Measurements from ENCODE around the gene ADAM12. TPM values are rescaled to one million over a fixed set of nuclear protein-coding genes. Genes with fewer than 3 reads are reported as not detected.

Gene ADAM12
- total RNA-seq, 2 experiments from 2014 or later, result 0.60 to 1.6 TPM

DNA sequence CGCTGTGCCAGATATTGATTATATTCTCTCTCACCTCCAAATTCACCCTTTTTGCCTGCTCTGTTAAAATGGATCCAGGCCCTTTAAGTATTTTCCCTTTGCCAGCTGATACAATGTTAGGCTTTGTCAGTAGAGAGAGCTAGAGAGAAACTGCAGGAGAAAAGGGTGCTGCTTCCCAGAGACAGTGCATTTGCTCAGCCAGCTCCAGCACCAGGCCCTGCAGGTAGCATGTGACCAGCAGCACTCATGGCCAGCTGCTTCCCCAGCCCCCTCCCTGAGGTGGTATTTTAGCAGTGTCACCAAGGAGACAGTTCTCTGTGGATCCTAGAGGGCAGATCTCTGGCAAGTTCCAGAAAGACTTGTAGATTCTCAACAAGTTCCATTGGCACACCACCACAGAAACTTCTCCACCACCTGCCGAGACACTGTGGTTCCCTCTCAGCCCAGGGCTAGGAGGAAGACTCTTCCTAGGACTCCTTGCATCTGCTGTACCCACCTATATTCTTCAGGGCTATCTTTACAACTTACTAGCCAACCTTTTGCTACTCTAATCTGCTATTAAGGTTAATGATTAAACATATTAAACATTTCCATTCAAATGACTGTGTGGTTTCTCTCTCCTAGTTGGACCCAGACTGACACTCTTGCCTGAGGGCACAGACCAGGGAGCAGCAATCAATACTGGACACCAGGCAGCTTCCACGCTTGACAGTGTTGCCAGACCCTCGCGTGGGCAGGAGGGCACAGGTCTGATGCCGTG lies 35.6 kb upstream of the ADAM12 start:
- ATAC-seq (no peak), DNase-seq (no peak)
- Mint-ChIP-seq H3K4me1 (ENCODE audit: low read depth) (no peaks in the 10 kb centered on the region), H3K9me3 (ENCODE audit: insufficient read depth) (peaks cover 25% of the 10 kb centered on the region), H3K27me3 (ENCODE audit: low read depth) (no peaks in the 10 kb centered on the region), H3K36me3 (ENCODE audit: low read depth) (no peaks in the 10 kb centered on the region), H3K4me3 (no peak overlapping the region), H3K27ac (no peak overlapping the region)
- ChIA-PET CTCF (no interaction called here), POLR2A (no interaction called here)

DNA sequence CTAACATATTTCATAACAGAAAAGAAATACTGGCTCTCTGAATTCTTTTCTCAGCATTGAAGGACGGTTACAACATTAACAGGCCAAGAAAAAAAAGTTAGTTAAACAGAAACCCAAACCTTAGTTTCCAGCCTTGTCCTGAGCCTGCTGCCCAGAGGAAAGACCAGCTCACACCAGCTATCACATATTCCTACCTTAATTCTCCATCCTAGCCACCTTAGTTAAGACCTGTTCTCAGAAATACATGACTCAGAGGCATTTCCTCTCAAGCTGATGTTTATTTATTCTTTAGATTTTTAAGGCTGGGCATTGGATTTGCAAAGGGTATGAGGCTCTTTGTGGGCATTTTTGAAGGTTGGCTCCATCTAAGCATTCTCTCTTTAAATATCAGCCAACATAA lies 34.3 kb upstream of the ADAM12 start:
- ATAC-seq, result no peak
- H3K4me3 Mint-ChIP-seq, result no peak overlapping the region
- no peak overlapping the region for H3K27ac Mint-ChIP-seq
- H3K36me3 Mint-ChIP-seq (ENCODE audit: low read depth), result no peaks in the 10 kb centered on the region
- H3K9me3 Mint-ChIP-seq (ENCODE audit: insufficient read depth), result peaks cover 25% of the 10 kb centered on the region
- no peaks in the 10 kb centered on the region for H3K4me1 Mint-ChIP-seq (ENCODE audit: low read depth)
- no peak for DNase-seq
- CTCF ChIA-PET, result no interaction called here
- no peaks in the 10 kb centered on the region for H3K27me3 Mint-ChIP-seq (ENCODE audit: low read depth)
- POLR2A ChIA-PET, result no interaction called here

DNA sequence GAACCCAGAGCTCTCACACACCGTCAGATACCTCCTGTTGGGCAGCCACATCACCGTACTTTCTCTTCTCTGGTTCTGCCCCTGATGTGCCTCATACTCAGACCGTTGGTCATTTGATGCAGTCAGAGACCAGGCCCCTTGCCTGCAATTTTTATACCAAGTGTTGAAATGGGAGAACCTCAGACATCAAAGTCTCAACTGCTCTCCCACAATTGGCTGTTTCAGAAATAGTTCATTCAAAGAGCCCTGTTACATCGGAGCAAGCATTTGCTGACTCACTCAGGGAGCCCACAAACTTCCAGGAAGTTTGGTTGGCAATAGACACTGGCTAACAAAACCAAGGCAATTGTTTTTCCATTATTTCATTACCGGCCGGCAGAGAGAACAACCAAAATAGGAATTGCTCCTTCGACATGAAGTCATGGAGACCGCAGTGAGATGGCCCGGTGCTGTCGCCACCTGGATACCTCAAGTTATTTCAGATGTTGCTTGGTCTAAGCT lies 33.5 kb upstream of the ADAM12 start:
- H3K27ac Mint-ChIP-seq, result no peak overlapping the region
- ATAC-seq, result no peak
- no peak overlapping the region for H3K4me3 Mint-ChIP-seq

DNA sequence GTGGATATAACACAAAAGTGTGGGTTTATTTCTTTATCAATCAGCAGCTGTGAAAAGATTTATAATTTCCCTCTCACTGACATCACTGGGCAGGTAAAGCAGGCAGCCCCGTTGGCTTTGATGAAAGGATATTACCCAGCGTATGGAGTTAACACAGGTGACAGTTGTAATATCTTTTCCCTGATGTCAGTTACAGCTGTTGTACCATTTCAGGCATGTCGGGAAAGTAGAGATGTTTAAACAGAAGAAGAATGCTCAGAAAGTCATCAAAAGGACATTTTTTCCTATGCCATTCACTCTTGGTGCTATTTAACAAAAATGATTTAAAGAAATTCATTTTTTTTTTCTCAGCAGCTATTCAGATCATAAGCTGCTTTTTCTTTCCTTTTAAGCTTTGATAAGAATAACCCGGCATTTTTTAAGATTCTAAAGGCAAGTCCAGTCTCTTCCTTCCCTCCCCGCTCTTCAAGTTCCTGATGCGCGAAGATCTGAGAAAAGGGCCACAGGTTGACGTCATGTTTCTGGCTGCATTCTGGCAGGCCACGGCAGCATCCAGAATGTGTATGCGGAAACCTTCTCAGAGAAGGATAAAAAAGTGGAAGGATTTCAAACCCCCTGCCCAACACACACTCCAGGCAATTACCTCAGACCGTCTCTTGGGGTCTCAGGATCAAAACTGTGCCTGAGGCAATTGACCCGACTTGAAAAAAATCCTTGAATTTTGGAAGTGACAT lies 32.5 kb upstream of the ADAM12 start:
- H3K27ac Mint-ChIP-seq, result no peak overlapping the region
- no peak overlapping the region for H3K4me3 Mint-ChIP-seq
- no peaks in the 10 kb centered on the region for H3K27me3 Mint-ChIP-seq (ENCODE audit: low read depth)
- ATAC-seq, result no peak
- no peak for DNase-seq
- H3K9me3 Mint-ChIP-seq (ENCODE audit: insufficient read depth), result peaks cover 25% of the 10 kb centered on the region
- no peaks in the 10 kb centered on the region for H3K4me1 Mint-ChIP-seq (ENCODE audit: low read depth)
- ChIA-PET CTCF (no interaction called here), POLR2A (no interaction called here)
- no peaks in the 10 kb centered on the region for H3K36me3 Mint-ChIP-seq (ENCODE audit: low read depth)

More for the DNA sequence above, 33.5 kb upstream of the ADAM12 start:
- H3K4me1 Mint-ChIP-seq (ENCODE audit: low read depth), result no peaks in the 10 kb centered on the region
- ChIA-PET CTCF (no interaction called here), POLR2A (no interaction called here)
- H3K9me3 Mint-ChIP-seq (ENCODE audit: insufficient read depth), result peaks cover 25% of the 10 kb centered on the region
- no peaks in the 10 kb centered on the region for H3K27me3 Mint-ChIP-seq (ENCODE audit: low read depth)
- H3K36me3 Mint-ChIP-seq (ENCODE audit: low read depth), result no peaks in the 10 kb centered on the region
- no peak for DNase-seq

DNA sequence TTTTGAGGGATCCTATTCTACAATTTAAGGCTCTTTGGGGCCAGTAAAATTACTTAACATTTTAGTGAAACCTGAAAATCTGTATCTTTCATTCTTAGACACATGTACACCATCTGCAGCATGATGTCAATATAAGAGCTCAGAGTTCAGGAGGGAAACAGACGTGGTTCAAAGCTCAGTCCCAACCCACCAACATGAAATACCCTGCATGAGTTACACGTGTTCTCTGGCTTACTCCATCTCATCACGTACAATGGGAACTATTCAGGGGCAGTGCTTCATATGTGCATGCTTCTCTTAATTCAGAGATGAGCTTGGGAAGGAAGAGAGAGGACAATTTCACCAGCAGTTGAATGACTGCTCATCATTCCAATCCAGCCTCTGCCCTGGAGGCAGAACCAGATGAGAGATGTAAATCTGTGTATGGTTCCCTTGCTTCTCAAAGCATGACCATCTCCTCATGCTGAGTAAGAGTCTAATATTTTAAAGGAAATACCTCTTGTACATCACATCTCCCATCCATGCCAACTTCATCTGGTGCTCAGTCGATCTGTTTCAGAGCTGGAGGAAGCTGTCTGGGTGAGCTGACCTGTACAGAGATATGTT lies 29.0 kb upstream of the ADAM12 start:
- DNase-seq (no peak), ATAC-seq (no peak)
- no peak overlapping the region for H3K27ac Mint-ChIP-seq
- H3K4me3 Mint-ChIP-seq, result no peak overlapping the region
- H3K36me3 Mint-ChIP-seq (ENCODE audit: low read depth), result no peaks in the 10 kb centered on the region
- H3K27me3 Mint-ChIP-seq (ENCODE audit: low read depth), result no peaks in the 10 kb centered on the region
- ChIA-PET CTCF (no interaction called here), POLR2A (no interaction called here)
- H3K4me1 Mint-ChIP-seq (ENCODE audit: low read depth), result no peaks in the 10 kb centered on the region
- H3K9me3 Mint-ChIP-seq (ENCODE audit: insufficient read depth), result peaks cover 7% of the 10 kb centered on the region

DNA sequence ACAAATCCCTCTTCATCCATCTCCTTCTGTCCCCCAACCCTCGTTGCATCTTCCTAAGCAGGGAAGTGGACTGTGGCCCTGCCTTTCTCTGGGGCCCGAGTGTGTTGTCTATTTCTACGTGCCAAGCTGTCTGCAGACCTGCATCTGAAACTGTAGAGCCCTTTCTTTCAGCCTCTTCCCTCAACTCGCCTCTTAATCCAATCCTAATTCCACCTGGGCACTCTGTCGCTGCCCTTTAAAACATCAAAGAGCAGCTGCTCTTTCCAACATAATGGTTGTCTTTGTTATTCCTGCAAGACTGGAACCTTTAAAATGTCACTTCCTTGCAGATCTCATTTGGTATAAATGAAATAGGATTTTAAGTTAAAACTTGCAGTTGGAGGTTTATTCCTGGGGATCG lies 21.5 kb upstream of the ADAM12 start:
- Mint-ChIP-seq H3K4me1 (ENCODE audit: low read depth) (no peaks in the 10 kb centered on the region), H3K9me3 (ENCODE audit: insufficient read depth) (no peaks in the 10 kb centered on the region), H3K27ac (no peak overlapping the region), H3K4me3 (no peak overlapping the region), H3K36me3 (ENCODE audit: low read depth) (no peaks in the 10 kb centered on the region), H3K27me3 (ENCODE audit: low read depth) (no peaks in the 10 kb centered on the region)
- no peak for DNase-seq
- CTCF ChIA-PET, result no interaction called here
- ATAC-seq, result no peak
- POLR2A ChIA-PET, result no interaction called here

DNA sequence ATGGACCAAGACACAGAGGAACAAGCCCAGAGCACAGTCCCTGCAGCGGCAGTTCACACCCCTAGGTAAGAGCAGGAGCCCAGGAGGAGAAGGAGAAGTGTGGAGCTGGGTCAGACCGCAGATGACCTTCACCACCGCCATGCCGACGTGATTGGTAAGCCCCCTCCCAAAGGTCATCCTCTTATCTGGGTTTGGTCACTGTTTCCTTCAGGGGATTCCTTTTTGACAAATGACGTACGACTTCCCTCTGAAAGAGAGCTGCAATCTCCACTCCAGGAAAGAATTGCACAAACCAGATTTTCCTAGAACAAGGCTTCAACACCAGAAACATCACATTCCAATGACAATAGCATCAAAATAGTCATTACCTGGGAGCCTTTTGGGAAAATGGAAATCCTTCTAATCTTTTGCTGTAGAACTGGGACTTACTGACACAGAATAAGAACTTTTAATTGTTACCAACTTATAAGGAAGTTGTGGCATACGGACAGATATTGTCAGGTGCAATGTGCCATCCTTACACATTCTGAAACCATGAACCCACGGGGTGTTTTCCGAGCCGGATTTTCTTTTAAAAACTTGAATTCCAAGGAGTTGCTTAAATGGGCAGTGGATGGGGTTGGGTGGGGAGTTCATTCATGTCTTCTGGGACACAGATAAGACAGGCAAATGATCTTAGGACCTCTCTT lies 20.8 kb upstream of the ADAM12 start:
- ChIA-PET CTCF (no interaction called here), POLR2A (no interaction called here)
- Mint-ChIP-seq H3K4me3 (no peak overlapping the region), H3K27ac (no peak overlapping the region), H3K27me3 (ENCODE audit: low read depth) (no peaks in the 10 kb centered on the region), H3K9me3 (ENCODE audit: insufficient read depth) (no peaks in the 10 kb centered on the region), H3K36me3 (ENCODE audit: low read depth) (no peaks in the 10 kb centered on the region), H3K4me1 (ENCODE audit: low read depth) (no peaks in the 10 kb centered on the region)
- DNase-seq (no peak), ATAC-seq (no peak)

DNA sequence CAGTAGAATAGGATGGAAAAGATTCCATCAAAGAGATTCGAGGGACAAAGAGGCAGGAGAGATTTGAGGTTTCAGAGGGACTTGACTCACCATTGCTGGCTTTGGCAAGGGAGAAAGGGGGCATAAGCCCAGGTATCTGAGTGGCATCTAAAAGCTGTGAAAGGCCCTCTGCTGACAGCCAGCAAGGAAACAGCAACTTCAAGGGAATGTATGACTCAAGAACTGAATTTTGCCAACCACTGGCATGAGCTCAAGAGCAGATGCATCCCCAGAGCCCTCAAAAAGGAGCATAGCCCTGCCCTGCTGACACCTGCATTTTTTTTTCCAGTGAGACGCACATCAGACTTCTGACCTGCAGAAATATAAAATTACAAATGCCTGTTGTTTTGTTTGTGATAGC lies 19.6 kb upstream of the ADAM12 start:
- Mint-ChIP-seq H3K4me3 (no peak overlapping the region), H3K36me3 (ENCODE audit: low read depth) (no peaks in the 10 kb centered on the region), H3K9me3 (ENCODE audit: insufficient read depth) (no peaks in the 10 kb centered on the region), H3K27ac (no peak overlapping the region), H3K4me1 (ENCODE audit: low read depth) (no peaks in the 10 kb centered on the region), H3K27me3 (ENCODE audit: low read depth) (no peaks in the 10 kb centered on the region)
- DNase-seq (no peak), ATAC-seq (no peak)
- ChIA-PET POLR2A (no interaction called here), CTCF (no interaction called here)

DNA sequence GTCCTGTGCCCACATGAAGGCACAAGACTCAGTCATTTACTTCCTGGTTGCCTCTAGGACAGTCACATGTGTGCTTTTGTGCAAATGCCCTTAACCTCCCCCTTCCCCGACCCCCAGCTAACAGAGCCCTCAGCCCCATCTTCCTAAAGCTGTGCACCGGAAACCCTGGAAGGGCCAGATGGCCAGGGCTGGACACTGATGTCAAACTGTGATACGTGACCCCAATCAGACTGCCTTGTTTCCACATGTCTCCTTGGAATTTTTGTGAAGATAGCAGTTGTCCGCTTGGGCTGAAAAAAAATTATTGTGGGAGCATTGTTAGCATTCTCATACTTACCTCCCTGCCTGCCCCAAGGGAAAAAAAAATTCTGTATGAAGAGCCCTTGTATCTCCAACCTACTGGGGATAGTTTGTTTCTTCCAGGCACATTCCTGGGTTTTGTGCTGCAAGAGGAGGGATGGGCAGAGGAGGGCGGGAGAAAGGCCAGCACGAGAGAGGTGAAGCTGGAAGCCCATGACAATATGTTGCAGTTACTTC lies 17.0 kb upstream of the ADAM12 start:
- Mint-ChIP-seq H3K4me1 (ENCODE audit: low read depth) (no peaks in the 10 kb centered on the region), H3K27ac (no peak overlapping the region), H3K4me3 (no peak overlapping the region), H3K36me3 (ENCODE audit: low read depth) (no peaks in the 10 kb centered on the region), H3K9me3 (ENCODE audit: insufficient read depth) (no peaks in the 10 kb centered on the region), H3K27me3 (ENCODE audit: low read depth) (no peaks in the 10 kb centered on the region)
- ChIA-PET POLR2A (no interaction called here), CTCF (no interaction called here)
- ATAC-seq (no peak), DNase-seq (no peak)

DNA sequence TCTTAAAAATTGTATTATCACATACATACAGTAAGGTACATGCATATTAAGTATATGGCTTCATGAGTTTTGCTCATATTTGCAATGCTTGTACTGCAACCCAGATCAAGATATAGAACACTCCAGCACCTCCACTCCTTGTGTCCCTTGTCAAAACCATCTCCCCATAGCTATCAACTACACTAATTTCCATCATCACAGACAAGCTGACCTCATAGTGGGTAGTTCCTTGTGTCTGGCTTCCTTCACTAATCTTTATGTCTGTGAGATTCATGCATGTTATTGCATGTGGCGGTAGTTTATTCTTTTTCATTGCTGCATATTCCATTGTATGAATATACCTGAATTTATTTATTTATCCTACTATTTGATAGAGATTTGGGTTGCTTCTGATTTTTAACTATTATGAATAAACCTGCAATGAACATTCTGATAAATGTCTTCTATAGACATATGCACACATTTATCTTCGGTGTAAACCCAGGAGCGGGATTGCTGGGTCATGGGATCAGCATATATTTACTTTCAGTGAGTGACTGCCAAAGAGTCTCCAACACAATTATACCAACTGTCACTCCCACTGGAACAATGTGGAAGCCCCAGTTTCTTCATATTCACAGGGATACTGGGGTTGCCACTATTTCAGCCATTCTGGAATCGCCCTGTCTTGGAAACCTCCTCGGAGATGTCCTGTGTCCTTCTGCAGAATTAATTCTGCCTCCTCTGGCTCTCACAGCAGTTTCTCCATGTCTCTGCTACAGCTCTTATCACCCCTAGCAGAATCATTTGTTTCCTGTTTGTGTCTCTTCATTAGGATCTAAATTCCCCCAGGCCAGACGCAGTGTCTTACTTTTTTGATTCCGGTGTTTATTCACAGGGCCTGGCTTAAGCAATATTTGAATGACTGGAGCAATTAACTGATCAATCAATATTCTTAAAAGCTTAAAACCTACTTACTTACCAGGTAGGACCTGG lies 14.7 kb upstream of the ADAM12 start:
- Mint-ChIP-seq H3K27ac (no peak overlapping the region), H3K4me1 (ENCODE audit: low read depth) (no peaks in the 10 kb centered on the region), H3K4me3 (no peak overlapping the region), H3K36me3 (ENCODE audit: low read depth) (no peaks in the 10 kb centered on the region), H3K9me3 (ENCODE audit: insufficient read depth) (no peaks in the 10 kb centered on the region), H3K27me3 (ENCODE audit: low read depth) (no peaks in the 10 kb centered on the region)
- DNase-seq (no peak), ATAC-seq (no peak)
- POLR2A ChIA-PET, result no interaction called here
- CTCF ChIA-PET, result no interaction called here

DNA sequence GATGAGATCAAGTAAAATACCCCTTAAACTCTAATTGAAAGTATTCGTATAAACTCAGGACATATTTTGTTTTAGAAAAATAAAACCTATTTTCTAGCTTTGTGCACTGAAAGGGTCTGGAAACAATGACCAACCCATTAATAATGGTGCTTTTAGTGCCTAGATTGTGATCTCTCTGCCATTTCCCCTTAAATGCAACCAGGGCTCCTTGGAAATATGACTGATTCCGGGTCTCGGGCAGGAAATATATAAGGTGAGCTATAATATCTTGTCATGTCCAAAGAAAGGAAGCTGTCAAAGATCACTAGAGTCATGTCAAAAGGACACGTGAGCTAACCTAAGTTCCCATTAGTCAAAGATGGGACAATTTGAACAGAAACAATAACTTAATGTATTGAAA lies 12.4 kb upstream of the ADAM12 start:
- ChIA-PET POLR2A (no interaction called here), CTCF (no interaction called here)
- H3K4me3 Mint-ChIP-seq, result no peak overlapping the region
- DNase-seq (no peak), ATAC-seq (no peak)
- no peaks in the 10 kb centered on the region for H3K36me3 Mint-ChIP-seq (ENCODE audit: low read depth)
- no peaks in the 10 kb centered on the region for H3K4me1 Mint-ChIP-seq (ENCODE audit: low read depth)
- H3K9me3 Mint-ChIP-seq (ENCODE audit: insufficient read depth), result no peaks in the 10 kb centered on the region
- no peaks in the 10 kb centered on the region for H3K27me3 Mint-ChIP-seq (ENCODE audit: low read depth)
- H3K27ac Mint-ChIP-seq, result no peak overlapping the region

Data from activated CD8-positive, alpha-beta T cell treated with anti-CD3 and anti-CD28 coated beads, Interleukin-2, amount 10 ng/mL, durations not matched to agents 7 days and 5 days (primary cell).